C4-2B (cell line): Measurements from ENCODE around the gene SETBP1.

Experiments
- H3K27ac ChIP-seq: fragments of 450-650 bp; 2 replicates; pipeline ENCODE4 v1.5.1; 2017
- CTCF ChIP-seq: fragments of 450-650 bp; conservative IDR thresholded peaks from 2 replicates; pipeline ENCODE4 v1.5.1; 2017; ENCODE audit warnings: mild to moderate bottlenecking
- ZFX ChIP-seq: fragments of 450-650 bp; IDR thresholded peaks from 2 replicates; pipeline ENCODE4 v1.6.1; 2017

SETBP1 gene

GRCh38 chr18:44862112-44862511 lies 181.4 kb downstream of the SETBP1 start:
- TF ChIP-seq CTCF = no peak
- no peak for TF ChIP-seq ZFX
- no peak overlapping the region for H3K27ac ChIP-seq

- TF ChIP-seq CTCF (no peak), ZFX (no peak)
- no peak overlapping the region for H3K27ac ChIP-seq
Observed at GRCh38 chr18:44866103-44866502, 185.4 kb downstream of the SETBP1 start.

- TF ChIP-seq CTCF = no peak
- no peak for TF ChIP-seq ZFX
- H3K27ac ChIP-seq = no peak overlapping the region
Observed at GRCh38 chr18:44869533-44869932, 188.8 kb downstream of the SETBP1 start.

GRCh38 chr18:44870631-44871502 lies 190.2 kb downstream of the SETBP1 start:
- TF ChIP-seq ZFX (no peak), CTCF (no peak)
- no peak overlapping the region for H3K27ac ChIP-seq

GRCh38 chr18:44871771-44872170 lies 191.1 kb downstream of the SETBP1 start:
- no peak overlapping the region for H3K27ac ChIP-seq

DNA sequence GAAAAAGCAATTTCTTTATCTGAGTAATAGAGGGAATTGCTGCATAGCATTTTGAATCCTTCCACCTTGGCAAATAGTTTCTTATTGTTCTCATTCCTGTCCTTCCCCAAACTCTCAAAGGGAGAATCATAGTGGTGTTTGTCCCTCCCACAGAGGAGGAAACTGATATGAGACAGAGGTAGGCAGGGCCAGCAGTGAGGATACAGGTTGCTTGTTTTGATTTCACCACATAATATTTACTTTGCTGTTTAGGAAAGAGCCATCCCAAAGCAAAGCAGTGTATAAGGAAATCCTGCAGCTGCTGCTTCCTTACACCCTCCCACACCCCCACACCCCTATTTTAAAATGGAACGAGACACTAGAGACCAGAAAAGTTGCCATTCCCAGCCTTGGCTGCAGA lies 195.3 kb downstream of the SETBP1 start:
- TF ChIP-seq CTCF (no peak), ZFX (no peak)
- no peak overlapping the region for H3K27ac ChIP-seq

More at GRCh38 chr18:44871771-44872170, 191.1 kb downstream of the SETBP1 start:
- TF ChIP-seq ZFX = no peak
- TF ChIP-seq CTCF = no peak

- no peak for TF ChIP-seq CTCF
- no peak for TF ChIP-seq ZFX
Observed at GRCh38 chr18:44876755-44877154, 196.1 kb downstream of the SETBP1 start.

More at GRCh38 chr18:44876755-44877154, 196.1 kb downstream of the SETBP1 start:
- no peak overlapping the region for H3K27ac ChIP-seq
